OCI-LY7 (cell line): ENCODE data around the gene PALMD. TPM values are rescaled to one million over a fixed set of nuclear protein-coding genes. Genes with fewer than 3 reads are reported as not detected.

ENCODE experiments used
- BruUV-seq: library from RNA; stranded (reverse); fragments of 400-500 nt; replicated peaks from 2 replicates; lab custom pipeline; 2021; lab: Mats Ljungman, UMichigan
- CTCF ChIA-PET: fragments of 300-600 bp; sonication (Branson Sonifier 250); formaldehyde crosslinking; loops from one replicate; lab custom pipeline; 2022; ENCODE audit warnings: antibody characterized with exemption; ENCODE audit not compliant: unreplicated experiment; lab: Charles Lee
- POLR2A ChIA-PET: fragments of 300-600 bp; sonication (Branson Sonifier 250); formaldehyde crosslinking; loops from one replicate; lab custom pipeline; 2022; ENCODE audit warnings: antibody characterized with exemption; lab: Charles Lee
- DNase-seq: peaks from one replicate; pipeline ENCODE4 v3.0.0-alpha.2; 2015; ENCODE audit warnings: low spot score
- H2AFZ ChIP-seq: fragments of 200-600 bp; sonication (generic), shearing (Covaris generic); 2 replicates; pipeline ENCODE4 v1.6.1; 2014; ENCODE audit warnings: mild to moderate bottlenecking, antibody characterized with exemption, low read length, moderate library complexity
- H3K27ac ChIP-seq: fragments of 200-600 bp; sonication (generic); 2 replicates; pipeline ENCODE4 v1.5.1; 2014; ENCODE audit warnings: mixed run types, low read depth, mild to moderate bottlenecking, moderate library complexity, low read length, inconsistent platforms; ENCODE audit not compliant: poor library complexity, severe bottlenecking
- H3K36me3 ChIP-seq: fragments of 200-600 bp; sonication (generic); 2 replicates; pipeline ENCODE4 v1.6.1; 2014; ENCODE audit warnings: mild to moderate bottlenecking, antibody characterized with exemption, low read length, moderate library complexity, mixed read lengths; ENCODE audit not compliant: insufficient read depth
- H3K4me1 ChIP-seq: fragments of 200-600 bp; sonication (generic); 2 replicates; pipeline ENCODE4 v1.5.1; 2014; ENCODE audit warnings: mild to moderate bottlenecking, low read length; ENCODE audit not compliant: insufficient read depth, poor library complexity, severe bottlenecking
- H3K4me2 ChIP-seq: fragments of 200-600 bp; sonication (generic); 2 replicates; pipeline ENCODE4 v1.6.1; 2014; ENCODE audit warnings: mild to moderate bottlenecking, low read length
- H3K4me3 ChIP-seq: fragments of 200-600 bp; sonication (generic); 2 replicates; pipeline ENCODE4 v1.5.1; 2014; ENCODE audit warnings: mild to moderate bottlenecking, low read depth, low read length; ENCODE audit not compliant: poor library complexity, severe bottlenecking
- H3K79me2 ChIP-seq: fragments of 200-600 bp; sonication (generic); 2 replicates; pipeline ENCODE4 v1.6.1; 2016; ENCODE audit warnings: low read depth, mild to moderate bottlenecking, low read length, moderate library complexity, mixed read lengths; ENCODE audit not compliant: insufficient read depth
- H3K9me2 ChIP-seq: fragments of 200-600 bp; sonication (generic); 2 replicates; pipeline ENCODE4 v1.6.1; 2016; ENCODE audit warnings: mild to moderate bottlenecking, low read length, mixed read lengths; ENCODE audit not compliant: insufficient read depth
- H3K9me3 ChIP-seq: fragments of 200-600 bp; sonication (generic); 2 replicates; pipeline ENCODE4 v1.6.1; 2014; ENCODE audit warnings: mild to moderate bottlenecking, mixed run types, low read length, mixed read lengths
- H4K20me1 ChIP-seq: fragments of 200-600 bp; sonication (generic); 2 replicates; pipeline ENCODE4 v1.6.1; 2014; ENCODE audit warnings: mild to moderate bottlenecking, antibody characterized with exemption, low read length, moderate library complexity, mixed read lengths; ENCODE audit not compliant: insufficient read depth
- EZH2phosphoT487 ChIP-seq: fragments of 200-600 bp; sonication (generic); IDR thresholded peaks from 2 replicates; pipeline ENCODE4 v1.6.1; 2018; ENCODE audit warnings: low read depth, borderline replicate concordance, mild to moderate bottlenecking, mixed run types, antibody characterized with exemption, low read length, moderate library complexity, mixed read lengths
- intact Hi-C: fragments of 100-400 bp; cut with micrococcal nuclease; formaldehyde crosslinking; loops from one replicate; pipeline ENCODE4 v1.10.0; 2022; ENCODE audit not compliant: unreplicated experiment
- total RNA-seq, 2 experiments: library from RNA; depleted of rRNA in 1 of 2; stranded (reverse); fragments of >200 nt in 1 of 2; shearing (Covaris generic) in 1 of 2; gene quantifications; 2 replicates each; pipeline ENCODE4 v1.2.3, GENCODE V29; 2014 to 2022
- TF ChIP-seq, protein P1 (sequence below): fragments of 200-600 bp; sonication (generic); conservative IDR thresholded peaks from 2 replicates; pipeline ENCODE4 v1.5.1; 2014; ENCODE audit warnings: mild to moderate bottlenecking, antibody characterized with exemption, low read length, moderate library complexity, mixed read lengths

Gene PALMD
- total RNA-seq, 2 experiments from 2014 or later, result not detected

DNA sequence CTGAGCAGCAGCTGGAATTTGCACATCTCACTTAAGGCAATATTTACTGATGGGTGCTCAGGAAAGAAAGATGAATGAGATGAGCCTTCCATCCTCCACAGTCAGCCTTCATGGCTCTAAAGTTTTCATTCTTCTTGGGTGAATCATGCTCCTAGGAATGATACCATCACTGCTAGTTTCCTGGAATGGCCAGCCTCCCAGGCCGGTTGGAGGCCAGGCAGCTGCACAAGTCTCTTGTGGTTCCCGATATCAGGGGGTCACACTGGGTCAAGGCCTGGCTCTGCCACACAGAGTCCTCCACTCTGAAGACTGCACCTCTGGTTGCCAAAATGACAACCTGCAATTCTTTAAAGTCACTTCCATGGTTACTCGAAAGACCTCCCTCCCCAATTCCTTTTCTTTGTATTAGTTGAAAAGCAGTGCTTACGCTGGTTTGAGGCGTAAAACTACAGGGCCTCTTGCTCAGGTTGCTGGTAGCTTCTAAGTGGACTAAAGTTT is 46.2 kb upstream of the PALMD start:
- DNase-seq, result no peak
- H3K4me1 ChIP-seq, result no peaks in the 10 kb centered on the region
- no peak overlapping the region for H2AFZ ChIP-seq
- intact Hi-C loops, result no loop called here
- H3K4me2 ChIP-seq, result no peak overlapping the region
- ChIA-PET POLR2A (no interaction called here), CTCF (no interaction called here)
- no peak overlapping the region for H3K27ac ChIP-seq
- no TSS peak for BruUV-seq
- no peaks in the 10 kb centered on the region for H3K9me3 ChIP-seq
- H3K79me2 ChIP-seq, result no peaks in the 10 kb centered on the region
- no peaks in the 10 kb centered on the region for H3K9me2 ChIP-seq
- H4K20me1 ChIP-seq, result no peaks in the 10 kb centered on the region
- H3K36me3 ChIP-seq, result no peaks in the 10 kb centered on the region
- no peak overlapping the region for H3K4me3 ChIP-seq
- no peak for TF ChIP-seq EZH2phosphoT487
- TF ChIP-seq, protein P1, sequence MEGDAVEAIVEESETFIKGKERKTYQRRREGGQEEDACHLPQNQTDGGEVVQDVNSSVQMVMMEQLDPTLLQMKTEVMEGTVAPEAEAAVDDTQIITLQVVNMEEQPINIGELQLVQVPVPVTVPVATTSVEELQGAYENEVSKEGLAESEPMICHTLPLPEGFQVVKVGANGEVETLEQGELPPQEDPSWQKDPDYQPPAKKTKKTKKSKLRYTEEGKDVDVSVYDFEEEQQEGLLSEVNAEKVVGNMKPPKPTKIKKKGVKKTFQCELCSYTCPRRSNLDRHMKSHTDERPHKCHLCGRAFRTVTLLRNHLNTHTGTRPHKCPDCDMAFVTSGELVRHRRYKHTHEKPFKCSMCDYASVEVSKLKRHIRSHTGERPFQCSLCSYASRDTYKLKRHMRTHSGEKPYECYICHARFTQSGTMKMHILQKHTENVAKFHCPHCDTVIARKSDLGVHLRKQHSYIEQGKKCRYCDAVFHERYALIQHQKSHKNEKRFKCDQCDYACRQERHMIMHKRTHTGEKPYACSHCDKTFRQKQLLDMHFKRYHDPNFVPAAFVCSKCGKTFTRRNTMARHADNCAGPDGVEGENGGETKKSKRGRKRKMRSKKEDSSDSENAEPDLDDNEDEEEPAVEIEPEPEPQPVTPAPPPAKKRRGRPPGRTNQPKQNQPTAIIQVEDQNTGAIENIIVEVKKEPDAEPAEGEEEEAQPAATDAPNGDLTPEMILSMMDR, result no peak

DNA sequence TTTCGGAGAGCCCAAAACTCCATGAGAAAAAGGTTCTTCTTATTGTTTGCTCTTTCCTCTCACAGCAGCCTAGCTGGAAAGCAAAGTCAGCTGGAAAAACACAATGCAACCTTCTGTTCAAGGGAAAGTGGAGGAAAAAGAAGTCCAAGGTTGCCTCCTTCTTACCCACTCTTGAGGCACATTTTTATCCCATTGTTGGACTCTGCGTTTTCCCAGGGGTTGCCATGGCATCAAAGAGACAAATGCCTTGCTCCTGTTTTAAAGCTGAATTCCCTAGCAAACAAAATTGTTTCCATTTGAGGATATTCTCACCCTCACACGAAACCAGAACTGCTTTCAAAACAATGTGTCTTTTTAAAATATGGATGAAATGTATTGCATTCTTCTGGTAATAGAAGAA is 45.1 kb upstream of the PALMD start:
- H3K4me3 ChIP-seq, result no peak overlapping the region
- intact Hi-C loops, result no loop called here
- no peaks in the 10 kb centered on the region for H3K9me3 ChIP-seq
- ChIA-PET CTCF (no interaction called here), POLR2A (interaction anchor here (1.1 kb wide), 1 partner anchor 11 kb away, joined by 4 read pairs; no protein-coding TSS in a partner anchor)
- no peak overlapping the region for H3K4me2 ChIP-seq
- no peaks in the 10 kb centered on the region for H3K79me2 ChIP-seq
- TF ChIP-seq EZH2phosphoT487, result no peak
- TF ChIP-seq, protein P1, result no peak
- no peak overlapping the region for H3K27ac ChIP-seq
- no TSS peak for BruUV-seq
- no peak for DNase-seq
- H4K20me1 ChIP-seq, result no peaks in the 10 kb centered on the region
- no peaks in the 10 kb centered on the region for H3K4me1 ChIP-seq
- H3K36me3 ChIP-seq, result no peaks in the 10 kb centered on the region
- H3K9me2 ChIP-seq, result no peaks in the 10 kb centered on the region
- H2AFZ ChIP-seq, result no peak overlapping the region

DNA sequence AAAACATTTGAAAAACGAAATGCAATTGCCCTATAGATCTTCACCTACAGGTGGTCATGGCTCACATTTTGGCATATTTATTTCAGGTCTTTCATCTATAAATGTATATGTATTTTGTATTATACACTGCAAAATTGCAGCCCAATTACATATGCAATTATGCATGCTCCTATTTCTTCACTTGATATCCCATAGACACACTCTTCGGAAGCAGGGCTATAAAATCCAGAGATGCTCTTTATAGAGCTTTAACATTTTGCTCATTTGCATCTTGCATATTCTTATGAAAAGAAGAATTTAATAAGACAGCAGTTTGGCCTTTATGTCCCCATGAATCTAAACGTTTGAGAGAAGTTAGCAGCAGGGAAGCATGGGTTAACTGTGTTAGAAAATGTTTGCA is 44.7 kb upstream of the PALMD start:
- H3K9me2 ChIP-seq, result no peaks in the 10 kb centered on the region
- ChIA-PET CTCF (no interaction called here), POLR2A (interaction anchor here (1.1 kb wide), 1 partner anchor 11 kb away, joined by 4 read pairs; no protein-coding TSS in a partner anchor)
- H3K36me3 ChIP-seq, result no peaks in the 10 kb centered on the region
- TF ChIP-seq, protein P1, result no peak
- TF ChIP-seq EZH2phosphoT487, result no peak
- H4K20me1 ChIP-seq, result no peaks in the 10 kb centered on the region
- no peaks in the 10 kb centered on the region for H3K79me2 ChIP-seq
- BruUV-seq, result no TSS peak
- H3K9me3 ChIP-seq, result no peaks in the 10 kb centered on the region
- H3K4me2 ChIP-seq, result no peak overlapping the region
- no peak for DNase-seq
- no peak overlapping the region for H3K4me3 ChIP-seq
- no peaks in the 10 kb centered on the region for H3K4me1 ChIP-seq
- intact Hi-C loops, result no loop called here
- no peak overlapping the region for H2AFZ ChIP-seq
- H3K27ac ChIP-seq, result no peak overlapping the region
